Measurements from ENCODE around the gene LYRM9. TPM values are rescaled to one million over a fixed set of nuclear protein-coding genes. Genes with fewer than 3 reads are reported as not detected.
"Not testable (repeated sequence)": the region's sequence is repeated elsewhere in the genome, so short reads cannot be mapped to it uniquely, and the experiment has no call there.

Gene LYRM9
- total and polyA plus RNA-seq, 11 donors, result 3.9 to 25.2 (median 9.7) TPM

DNA sequence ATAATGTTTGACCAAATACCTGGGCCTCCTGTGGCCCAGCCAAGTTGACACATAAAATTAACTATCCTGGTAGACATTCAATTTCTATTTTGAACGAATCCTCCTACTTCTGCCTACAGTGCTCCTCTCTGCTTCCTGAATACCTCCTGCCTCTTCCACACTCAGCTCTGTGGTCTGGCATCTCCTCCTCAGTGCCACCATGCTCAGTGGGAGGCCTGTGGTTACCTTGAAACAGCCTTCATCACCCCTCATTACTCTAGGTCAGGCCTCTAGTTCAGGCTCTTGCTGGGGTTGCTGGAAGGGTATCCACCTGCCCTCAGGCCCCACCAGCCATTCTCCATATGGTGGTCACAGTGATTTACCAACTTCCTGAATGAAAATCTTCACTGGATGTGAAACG, 5.1 kb downstream of the LYRM9 start:
- no peak overlapping the region for H3K4me3 ChIP-seq
- no peak for TF ChIP-seq POLR2A (IDR thresholded peaks at IDR 0.05)
- TF ChIP-seq, protein P1, sequence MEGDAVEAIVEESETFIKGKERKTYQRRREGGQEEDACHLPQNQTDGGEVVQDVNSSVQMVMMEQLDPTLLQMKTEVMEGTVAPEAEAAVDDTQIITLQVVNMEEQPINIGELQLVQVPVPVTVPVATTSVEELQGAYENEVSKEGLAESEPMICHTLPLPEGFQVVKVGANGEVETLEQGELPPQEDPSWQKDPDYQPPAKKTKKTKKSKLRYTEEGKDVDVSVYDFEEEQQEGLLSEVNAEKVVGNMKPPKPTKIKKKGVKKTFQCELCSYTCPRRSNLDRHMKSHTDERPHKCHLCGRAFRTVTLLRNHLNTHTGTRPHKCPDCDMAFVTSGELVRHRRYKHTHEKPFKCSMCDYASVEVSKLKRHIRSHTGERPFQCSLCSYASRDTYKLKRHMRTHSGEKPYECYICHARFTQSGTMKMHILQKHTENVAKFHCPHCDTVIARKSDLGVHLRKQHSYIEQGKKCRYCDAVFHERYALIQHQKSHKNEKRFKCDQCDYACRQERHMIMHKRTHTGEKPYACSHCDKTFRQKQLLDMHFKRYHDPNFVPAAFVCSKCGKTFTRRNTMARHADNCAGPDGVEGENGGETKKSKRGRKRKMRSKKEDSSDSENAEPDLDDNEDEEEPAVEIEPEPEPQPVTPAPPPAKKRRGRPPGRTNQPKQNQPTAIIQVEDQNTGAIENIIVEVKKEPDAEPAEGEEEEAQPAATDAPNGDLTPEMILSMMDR (IDR thresholded peaks at IDR 0.05), result no peak
- WGBS, 4 donors, result 79 to 84% (median 81%) methylated on average over 2 of the region's 2 CpGs
- H3K27ac ChIP-seq, result no peak overlapping the region
- intact Hi-C loops (cut with DNase I), result loop anchor here in 2 of 10 donors (10.0 kb wide), 3 partner anchors 233 to 533 kb away; no protein-coding TSS in a partner anchor
- no peak for ATAC-seq
- peaks cover 0 to 17% (median 8%) of the 10 kb centered on the region in 12 donors for H3K4me1 ChIP-seq
- no peaks in the 10 kb centered on the region for H3K9me3 ChIP-seq
- no peaks in the 10 kb centered on the region for H3K36me3 ChIP-seq
- no peak for DNase-seq
- no peaks in the 10 kb centered on the region for H3K27me3 ChIP-seq

DNA sequence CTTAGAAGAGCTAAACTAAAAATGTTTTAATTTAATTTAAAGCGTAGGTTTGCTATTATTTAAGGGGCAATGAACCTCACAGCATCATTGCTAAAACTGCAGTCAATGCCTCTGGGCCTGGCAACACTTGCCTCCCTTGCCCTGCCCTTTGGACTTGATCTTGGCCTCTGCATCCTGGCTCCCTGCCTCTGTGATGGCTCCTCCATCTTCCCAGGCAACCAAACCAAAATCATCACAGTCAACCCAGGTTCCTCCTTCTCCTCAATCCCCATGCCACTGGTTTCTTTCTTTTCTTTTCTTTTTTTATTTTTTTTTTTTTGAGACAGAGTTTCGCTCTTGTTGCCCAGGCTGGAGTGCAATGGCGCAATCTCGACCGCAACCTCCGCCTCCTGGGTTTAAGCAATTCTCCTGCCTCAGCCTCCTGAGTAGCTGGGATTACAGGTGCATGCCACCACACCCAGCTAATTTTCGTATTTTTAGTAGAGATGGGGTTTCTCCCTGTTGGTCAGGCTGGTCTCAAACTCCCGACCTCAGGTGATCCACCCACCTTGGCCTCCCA, 6.7 kb downstream of the LYRM9 start:
- H3K4me3 ChIP-seq, DNase-seq, H3K27me3 ChIP-seq, ATAC-seq, H3K9me3 ChIP-seq, H3K27ac ChIP-seq, H3K36me3 ChIP-seq: not testable (repeated sequence)
- WGBS, 4 donors, result 93 to 97% (median 96%) methylated on average over 8 of the region's 8 CpGs
- intact Hi-C loops (cut with DNase I), result loop anchor here in 2 of 10 donors (10.0 kb wide), 3 partner anchors 232 to 532 kb away; no protein-coding TSS in a partner anchor
- H3K4me1 ChIP-seq, result peaks cover 0 to 16% (median 2%) of the 10 kb centered on the region in 12 donors

DNA sequence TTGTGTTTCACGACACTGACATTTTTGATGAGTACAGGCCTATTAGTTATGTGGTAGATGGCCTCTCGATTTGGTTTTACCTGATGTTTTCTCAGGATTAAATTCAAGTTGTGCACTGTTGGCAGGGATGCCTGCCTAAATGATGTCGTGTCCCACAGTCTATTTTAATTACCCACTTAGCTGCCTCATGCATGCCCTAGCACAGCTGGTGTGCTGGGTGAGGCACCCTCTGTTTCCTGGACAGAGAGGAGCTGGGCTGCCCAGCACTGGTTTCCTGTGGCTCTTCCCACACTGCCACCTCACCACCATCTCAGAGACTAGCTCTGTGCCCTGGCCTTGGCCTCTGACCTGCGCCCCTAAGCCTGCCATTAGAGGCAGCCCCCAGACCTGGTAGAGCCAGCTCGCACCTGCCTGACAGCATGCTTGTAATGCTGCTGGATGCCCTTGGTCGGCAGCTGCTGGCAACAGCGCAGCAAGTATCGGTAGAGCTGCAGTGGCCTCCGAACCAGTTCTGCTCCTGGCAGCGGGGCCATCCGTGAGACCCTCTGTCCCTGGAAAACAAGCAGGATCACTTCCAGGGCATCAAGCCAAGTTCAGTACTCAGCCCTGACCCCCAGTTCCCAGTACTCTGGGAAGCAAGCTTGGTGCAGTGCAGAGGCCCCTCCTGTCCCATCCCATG, 10.9 kb downstream of the LYRM9 start:
- no peak overlapping the region for H3K4me3 ChIP-seq
- H3K27me3 ChIP-seq, result no peaks in the 10 kb centered on the region
- no peak overlapping the region for H3K27ac ChIP-seq
- peaks cover 0 to 9% (median 0%) of the 10 kb centered on the region in 9 donors for H3K36me3 ChIP-seq
- intact Hi-C loops (cut with DNase I), result loop anchor here in 3 of 10 donors (5.0 to 10.0 kb wide), 4 partner anchors 228 to 528 kb away; no protein-coding TSS in a partner anchor
- H3K9me3 ChIP-seq, result no peaks in the 10 kb centered on the region
- TF ChIP-seq, protein P1 (IDR thresholded peaks at IDR 0.05), result no peak
- no peak for TF ChIP-seq POLR2A (IDR thresholded peaks at IDR 0.05)
- ATAC-seq (peak; percentile 21 to 48 (median 37)), DNase-seq (no peak)
- peaks cover 0 to 14% (median 1%) of the 10 kb centered on the region in 12 donors for H3K4me1 ChIP-seq
- WGBS, 4 donors, result 68 to 80% (median 76%) methylated on average over 3 to 11 of the region's 11 CpGs

DNA sequence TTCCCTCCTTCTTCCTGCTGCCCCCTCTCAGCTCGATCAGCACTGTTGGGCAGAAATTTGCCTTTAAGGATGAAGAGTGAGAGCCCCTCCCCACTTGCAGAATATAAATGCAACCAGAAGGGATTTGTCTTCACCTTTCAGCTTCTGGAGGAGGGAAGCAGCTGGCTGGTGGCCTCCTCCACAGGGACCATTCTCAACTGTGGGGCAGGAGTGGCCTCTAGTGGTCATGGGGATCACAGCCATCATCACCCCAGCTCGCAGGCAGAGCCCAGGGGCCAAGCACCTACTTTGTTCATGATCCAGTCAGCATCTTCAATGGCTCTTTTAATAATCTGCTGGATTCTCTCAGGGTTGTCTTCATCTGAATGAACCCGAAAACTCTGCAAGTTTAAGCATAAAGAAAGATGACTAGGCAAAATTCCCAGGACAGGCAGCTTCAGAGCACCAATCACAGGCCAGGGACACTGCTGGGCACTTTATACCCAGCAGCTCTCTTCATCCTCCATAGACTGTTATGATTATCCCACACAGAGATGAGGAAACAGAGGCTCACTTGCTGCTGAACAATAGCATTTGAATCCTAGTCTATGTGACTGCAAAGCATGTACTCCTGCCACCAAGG, 13.1 kb downstream of the LYRM9 start:
- Histone ChIP-seq H3K36me3 (peaks cover 0 to 9% (median 0%) of the 10 kb centered on the region in 9 donors), H3K4me1 (peaks cover 0 to 14% (median 1%) of the 10 kb centered on the region in 12 donors)
- WGBS, 4 donors, result 17 to 28% (median 22%) methylated on average over 3 of the region's 3 CpGs

More for the DNA sequence above, 13.1 kb downstream of the LYRM9 start:
- no peaks in the 10 kb centered on the region for H3K27me3 ChIP-seq
- DNase-seq (peak; percentile 66 to 85 (median 70)), ATAC-seq (peak; percentile 85 to 96 (median 92))
- no peak overlapping the region for H3K27ac ChIP-seq
- intact Hi-C loops (cut with DNase I), result loop anchor here (1.0 to 10.0 kb wide), 13 partner anchors 73 to 525 kb away; no protein-coding TSS in a partner anchor
- no peaks in the 10 kb centered on the region for H3K9me3 ChIP-seq
- H3K4me3 ChIP-seq, result no peak overlapping the region
- TF ChIP-seq POLR2A (IDR thresholded peaks at IDR 0.05), result no peak
- TF ChIP-seq, protein P1 (IDR thresholded peaks at IDR 0.05), result peak; percentile 73 to 90 (median 83)

Data from heart left ventricle (tissue), 16 donors.